Activated naive CD8-positive, alpha-beta T cell treated with anti-CD3 and anti-CD28 coated beads, Interleukin-2, amount 10 ng/mL, durations not matched to agents 7 days and 5 days (primary cell): ENCODE data around the gene C17orf100. TPM values are rescaled to one million over a fixed set of nuclear protein-coding genes. Genes with fewer than 3 reads are reported as not detected.
A peak's percentile ranks its signal among the peaks of the same experiment; 100 is the strongest.
"Not testable (repeated sequence)": the region's sequence is repeated elsewhere in the genome, so short reads cannot be mapped to it uniquely, and the experiment has no call there.

Experiments used
- ATAC-seq: fragments of 150-1000 bp; cut with Tn5 transposase; one replicate; pipeline ENCODE4 v1.10.0; 2021; ENCODE audit warnings: low read depth, moderate library complexity
- POLR2A ChIA-PET: fragments of 350-600 bp; sonication (Branson Sonifier 250); formaldehyde crosslinking; loops from one replicate; lab custom pipeline; 2021; ENCODE audit warnings: antibody characterized with exemption; lab: Charles Lee
- DNase-seq: peaks from one replicate; pipeline ENCODE4 v3.0.0; 2021
- H3K27ac Mint-ChIP-seq: one replicate; pipeline ENCODE4 v1.8.0; 2022; ENCODE audit warnings: mild to moderate bottlenecking, mixed read lengths
- H3K27me3 Mint-ChIP-seq: one replicate; pipeline ENCODE4 v1.8.0; 2022; ENCODE audit warnings: mild to moderate bottlenecking, moderate library complexity, mixed read lengths
- H3K36me3 Mint-ChIP-seq: one replicate; pipeline ENCODE4 v1.8.0; 2021; ENCODE audit warnings: mild to moderate bottlenecking, mixed read lengths
- H3K4me1 Mint-ChIP-seq: one replicate; pipeline ENCODE4 v1.8.0; 2021; ENCODE audit warnings: mixed read lengths
- H3K4me3 Mint-ChIP-seq: one replicate; pipeline ENCODE4 v1.8.0; 2022; ENCODE audit warnings: mild to moderate bottlenecking, moderate library complexity, mixed read lengths
- H3K9me3 Mint-ChIP-seq: one replicate; pipeline ENCODE4 v1.8.0; 2021; ENCODE audit warnings: mixed read lengths
- total RNA-seq, 2 experiments: library from RNA; stranded (reverse); gene quantifications; one replicate each; pipeline ENCODE4 v1.2.3, GENCODE V29; 2021

C17orf100 gene
- total RNA-seq, 2 experiments from 2014 or later, result 2.0 to 2.5 TPM

DNA sequence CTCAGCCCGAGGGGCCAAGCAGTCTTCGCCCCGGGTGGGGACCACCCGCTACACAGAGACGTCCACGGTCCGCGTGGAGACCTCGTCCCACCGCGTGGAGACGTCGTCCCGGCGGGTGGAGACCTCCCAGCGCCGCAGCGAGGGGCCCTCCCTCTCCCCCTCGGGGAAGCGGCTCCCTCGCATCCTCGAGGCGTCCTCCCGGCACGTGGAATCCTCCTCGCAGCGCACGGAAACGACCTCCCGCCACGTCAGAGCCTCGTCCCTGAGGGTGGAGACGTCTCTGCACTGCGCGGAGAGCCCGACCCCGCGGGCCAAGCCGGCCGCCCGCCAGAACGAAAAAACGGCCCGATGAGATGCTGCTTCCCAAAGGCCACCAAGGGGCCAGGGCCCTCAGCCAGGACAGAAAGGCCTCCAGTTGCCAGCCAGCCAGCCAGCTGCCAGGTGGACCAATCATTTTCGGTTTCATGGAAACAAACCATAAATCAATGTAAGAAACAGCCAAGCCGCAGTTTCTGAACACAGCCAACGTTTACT lies 424 bp downstream of the C17orf100 start:
- no peak for DNase-seq
- H3K9me3 Mint-ChIP-seq, result no peaks in the 10 kb centered on the region
- no peak overlapping the region for H3K27ac Mint-ChIP-seq

DNA sequence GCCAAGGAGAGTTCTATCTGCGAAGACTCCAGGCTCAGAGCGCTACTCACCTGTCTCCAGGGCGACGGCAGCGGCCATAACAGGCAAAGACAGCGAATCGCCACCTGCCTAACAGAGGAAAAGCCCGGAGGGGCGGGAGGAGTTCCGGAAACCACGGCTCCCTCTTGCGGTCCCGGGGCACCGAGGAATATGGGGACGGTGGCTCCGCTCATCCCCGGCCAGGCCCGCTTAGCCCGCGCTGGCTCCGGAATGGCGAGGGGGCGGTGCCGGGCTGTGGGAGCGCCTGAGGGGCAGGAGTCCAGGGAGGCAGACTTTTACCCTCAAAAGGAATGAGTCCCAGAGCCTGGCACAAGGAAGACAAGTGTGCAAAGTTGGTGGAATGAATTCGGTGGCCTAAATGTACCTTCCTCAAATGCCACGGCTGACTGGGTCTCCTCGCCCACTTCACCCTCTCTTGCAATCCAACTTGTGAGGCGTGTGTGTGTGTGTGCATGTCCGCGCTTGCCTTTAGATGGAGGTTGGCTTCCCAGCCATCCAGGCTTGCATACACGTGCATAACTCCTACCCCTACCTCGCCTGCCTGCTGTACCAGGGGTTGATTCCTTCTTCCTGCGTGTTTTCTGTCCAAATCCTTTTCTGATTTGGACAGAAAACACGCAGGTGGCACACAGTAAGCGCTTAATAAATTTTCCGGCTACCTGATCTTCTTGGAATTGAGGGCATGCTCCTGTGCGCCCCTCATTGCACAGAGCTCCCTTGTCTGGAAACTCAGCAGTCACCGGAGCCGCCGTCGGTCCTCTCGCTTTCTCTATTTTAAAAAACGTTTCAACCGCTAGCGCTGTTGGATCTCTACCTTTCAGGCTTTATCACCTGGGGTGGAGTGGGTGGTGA lies 3.5 kb downstream of the C17orf100 start:
- H3K36me3 Mint-ChIP-seq, result peaks cover 16% of the 10 kb centered on the region
- ATAC-seq, result no peak
- POLR2A ChIA-PET, result no interaction called here
- no peak for DNase-seq
- H3K9me3 Mint-ChIP-seq, result no peaks in the 10 kb centered on the region
- peaks cover 12% of the 10 kb centered on the region for H3K27me3 Mint-ChIP-seq
- no peak overlapping the region for H3K27ac Mint-ChIP-seq
- peaks cover 29% of the 10 kb centered on the region for H3K4me1 Mint-ChIP-seq
- H3K4me3 Mint-ChIP-seq, result peak overlapping the region; percentile 64

More for the DNA sequence above, 424 bp downstream of the C17orf100 start:
- H3K4me3 Mint-ChIP-seq, result peak overlapping the region; percentile 58
- peaks cover 11% of the 10 kb centered on the region for H3K36me3 Mint-ChIP-seq
- H3K27me3 Mint-ChIP-seq, result peaks cover 6% of the 10 kb centered on the region
- ATAC-seq, result peak; percentile 9
- POLR2A ChIA-PET, result interaction anchor here (1.1 to 2.9 kb wide), 4 partner anchors 11 to 208 kb away, joined by 3 to 42 read pairs (median 9); partner anchors contain the start of genes KIAA0753, PIMREG, TXNDC17 and XAF1
- peaks cover 37% of the 10 kb centered on the region for H3K4me1 Mint-ChIP-seq

- Mint-ChIP-seq H3K27me3 (peaks cover 14% of the 10 kb centered on the region), H3K4me1 (peaks cover 34% of the 10 kb centered on the region), H3K36me3 (peaks cover 17% of the 10 kb centered on the region), H3K4me3 (peak overlapping the region; percentile 74)
- H3K27ac Mint-ChIP-seq, DNase-seq, H3K9me3 Mint-ChIP-seq, ATAC-seq, POLR2A ChIA-PET: not testable (repeated sequence)
Measured at GRCh38 chr17:6655732-6656361, 4.3 kb downstream of the C17orf100 start.

GRCh38 chr17:6656797-6657632 lies 5.5 kb downstream of the C17orf100 start:
- POLR2A ChIA-PET, result interaction anchor here (1.0 to 1.4 kb wide), 5 partner anchors 15 to 114 kb away, joined by 3 to 7 read pairs (median 4); partner anchors contain the start of genes KIAA0753 and XAF1
- Mint-ChIP-seq H3K4me1 (peaks cover 42% of the 10 kb centered on the region), H3K27me3 (peaks cover 15% of the 10 kb centered on the region), H3K27ac (peak overlapping the region; percentile 87), H3K36me3 (peaks cover 20% of the 10 kb centered on the region), H3K4me3 (peak overlapping the region; percentile 94)
- ATAC-seq, result peak; percentile 80
- DNase-seq, result peak; percentile 65
- H3K9me3 Mint-ChIP-seq, result not testable (repeated sequence)

DNA sequence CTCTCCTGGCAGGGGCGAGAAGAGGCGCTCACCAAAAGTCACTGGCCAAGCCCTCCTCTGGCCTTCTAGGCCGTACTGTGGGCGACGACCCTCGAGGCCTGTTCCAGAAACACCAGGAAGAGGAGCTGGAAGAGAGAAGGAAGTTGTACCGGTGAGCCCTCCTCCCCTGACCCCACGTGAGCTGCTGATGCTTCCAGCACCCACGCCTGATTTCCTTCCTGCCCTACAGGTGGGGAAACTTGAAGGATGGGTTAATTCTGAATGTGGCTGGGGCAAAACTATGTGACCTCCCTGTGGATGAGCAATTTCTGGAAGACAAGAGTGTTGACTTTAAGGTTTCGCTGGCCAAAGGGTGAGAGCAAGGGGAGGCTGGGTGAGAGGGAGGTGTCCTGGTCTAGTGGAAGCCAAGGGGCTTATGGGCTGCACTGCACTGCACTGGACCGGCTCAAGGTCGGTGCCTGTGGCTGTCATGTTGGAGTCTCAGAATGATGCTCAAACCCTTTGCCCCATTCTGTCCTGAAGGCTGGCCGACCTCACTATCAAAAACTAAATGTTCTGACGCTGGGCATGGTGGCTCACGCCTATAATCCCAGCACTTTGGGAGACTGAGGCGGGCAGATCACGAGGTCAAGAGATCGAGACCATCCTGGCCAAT lies 6.2 kb downstream of the C17orf100 start:
- DNase-seq, result no peak
- Mint-ChIP-seq H3K36me3 (peaks cover 20% of the 10 kb centered on the region), H3K9me3 (no peaks in the 10 kb centered on the region), H3K27ac (peak overlapping the region; percentile 87), H3K4me1 (peaks cover 47% of the 10 kb centered on the region), H3K4me3 (peak overlapping the region; percentile 94), H3K27me3 (peaks cover 20% of the 10 kb centered on the region)
- POLR2A ChIA-PET, result interaction anchor here (1.0 to 1.4 kb wide), 5 partner anchors 16 to 114 kb away, joined by 3 to 7 read pairs (median 4); partner anchors contain the start of genes KIAA0753 and XAF1
- no peak for ATAC-seq

DNA sequence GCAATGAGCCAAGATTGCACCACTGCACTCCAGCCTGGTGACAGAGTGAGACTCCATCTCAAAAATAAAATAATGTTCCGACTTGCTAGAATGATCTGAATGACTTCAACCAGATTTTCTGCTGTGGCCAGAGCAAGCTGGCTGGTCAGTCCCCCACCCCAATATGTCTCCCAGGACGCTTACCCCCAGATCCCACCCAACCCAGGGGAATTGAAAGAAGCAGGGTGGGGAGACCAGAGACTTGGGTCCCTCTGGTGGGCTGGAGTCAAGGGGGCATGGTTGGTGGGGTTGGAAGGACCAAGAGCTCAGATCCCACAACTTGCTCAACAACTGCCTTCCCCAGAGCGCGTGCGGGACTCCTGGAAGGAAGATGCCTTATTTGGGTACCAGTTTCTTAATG lies 6.8 kb downstream of the C17orf100 start:
- ATAC-seq, H3K27ac Mint-ChIP-seq, POLR2A ChIA-PET, DNase-seq, H3K9me3 Mint-ChIP-seq: not testable (repeated sequence)
- H3K27me3 Mint-ChIP-seq, result peaks cover 20% of the 10 kb centered on the region
- peak overlapping the region; percentile 94 for H3K4me3 Mint-ChIP-seq
- peaks cover 44% of the 10 kb centered on the region for H3K4me1 Mint-ChIP-seq
- peaks cover 20% of the 10 kb centered on the region for H3K36me3 Mint-ChIP-seq

DNA sequence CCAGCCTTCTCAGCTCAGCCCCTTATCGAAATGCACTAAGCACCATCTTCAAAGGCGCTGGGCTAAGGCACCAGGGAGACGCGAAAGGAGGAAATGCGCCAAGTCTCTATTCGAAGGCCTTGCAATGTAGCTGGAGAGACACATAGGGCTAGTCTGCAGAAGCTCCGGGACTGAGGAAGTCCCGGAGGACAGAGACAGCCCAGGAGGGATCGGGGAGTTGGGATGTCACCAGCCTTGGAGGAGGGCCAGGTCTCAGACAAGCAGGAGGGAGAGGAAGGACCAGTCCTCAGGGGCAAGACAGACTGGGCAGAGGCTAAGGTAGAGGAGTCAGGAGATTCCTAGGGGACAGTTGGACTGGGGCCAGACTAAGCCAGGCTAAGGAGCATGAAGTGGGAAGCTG lies 8.5 kb downstream of the C17orf100 start:
- DNase-seq (no peak), ATAC-seq (no peak)
- Mint-ChIP-seq H3K36me3 (peaks cover 16% of the 10 kb centered on the region), H3K27me3 (peaks cover 20% of the 10 kb centered on the region), H3K27ac (no peak overlapping the region), H3K4me1 (peaks cover 38% of the 10 kb centered on the region), H3K4me3 (no peak overlapping the region), H3K9me3 (no peaks in the 10 kb centered on the region)
- POLR2A ChIA-PET, result no interaction called here

DNA sequence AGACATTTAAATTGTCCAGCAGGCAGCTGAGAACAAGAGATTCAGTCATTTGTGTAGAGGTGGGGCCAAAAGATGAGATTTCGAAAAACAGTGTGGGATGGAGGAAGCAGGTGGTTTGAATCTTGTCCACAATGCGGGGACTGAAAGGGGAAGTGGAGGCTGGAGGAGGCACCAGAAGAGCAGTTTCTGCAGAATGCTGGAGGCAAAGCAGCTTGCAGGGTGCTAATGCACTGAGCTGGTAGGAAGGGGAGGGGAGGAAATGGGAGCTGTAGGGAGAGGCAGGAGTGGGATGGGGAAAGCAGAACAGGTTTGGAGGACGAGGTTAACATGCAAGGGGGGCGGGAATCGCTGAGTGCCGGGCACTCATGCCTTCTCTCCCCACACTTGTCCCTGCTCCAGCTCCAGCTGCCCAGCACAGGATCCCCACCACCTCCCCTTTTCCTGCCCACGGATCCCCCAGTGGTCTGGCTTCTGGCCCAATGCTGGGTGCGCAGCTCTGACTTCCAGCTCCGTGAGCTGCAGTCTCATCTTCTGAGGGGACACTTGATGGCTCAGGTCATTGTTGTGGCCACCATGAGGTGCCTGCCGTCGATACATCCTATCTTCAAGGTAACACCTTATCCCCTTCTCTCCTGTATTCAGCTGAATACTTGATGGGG lies 9.4 kb downstream of the C17orf100 start:
- Mint-ChIP-seq H3K9me3 (no peaks in the 10 kb centered on the region), H3K4me3 (peak overlapping the region; percentile 79), H3K27me3 (peaks cover 14% of the 10 kb centered on the region), H3K27ac (peak overlapping the region; percentile 53), H3K36me3 (peaks cover 15% of the 10 kb centered on the region), H3K4me1 (peaks cover 34% of the 10 kb centered on the region)
- peak; percentile 31 for ATAC-seq
- DNase-seq, result no peak
- POLR2A ChIA-PET, result interaction anchor here (1.3 kb wide), 1 partner anchor 17 kb away, joined by 3 read pairs; no protein-coding TSS in a partner anchor

GRCh38 chr17:6661464-6661848 lies 9.9 kb downstream of the C17orf100 start:
- DNase-seq (no peak), ATAC-seq (no peak)
- H3K4me3 Mint-ChIP-seq, result peak overlapping the region; percentile 79
- POLR2A ChIA-PET, result interaction anchor here (1.3 kb wide), 1 partner anchor 17 kb away, joined by 3 read pairs; no protein-coding TSS in a partner anchor
- H3K27me3 Mint-ChIP-seq, result peaks cover 14% of the 10 kb centered on the region
- H3K4me1 Mint-ChIP-seq, result peaks cover 36% of the 10 kb centered on the region
- H3K9me3 Mint-ChIP-seq, result no peaks in the 10 kb centered on the region
- H3K36me3 Mint-ChIP-seq, result peaks cover 15% of the 10 kb centered on the region
- H3K27ac Mint-ChIP-seq, result no peak overlapping the region

- ATAC-seq, H3K27ac Mint-ChIP-seq, POLR2A ChIA-PET, H3K9me3 Mint-ChIP-seq, DNase-seq, H3K4me3 Mint-ChIP-seq: not testable (repeated sequence)
- peaks cover 14% of the 10 kb centered on the region for H3K27me3 Mint-ChIP-seq
- H3K36me3 Mint-ChIP-seq, result peaks cover 13% of the 10 kb centered on the region
- peaks cover 29% of the 10 kb centered on the region for H3K4me1 Mint-ChIP-seq
Measured at GRCh38 chr17:6663200-6663599, 11.6 kb downstream of the C17orf100 start.

DNA sequence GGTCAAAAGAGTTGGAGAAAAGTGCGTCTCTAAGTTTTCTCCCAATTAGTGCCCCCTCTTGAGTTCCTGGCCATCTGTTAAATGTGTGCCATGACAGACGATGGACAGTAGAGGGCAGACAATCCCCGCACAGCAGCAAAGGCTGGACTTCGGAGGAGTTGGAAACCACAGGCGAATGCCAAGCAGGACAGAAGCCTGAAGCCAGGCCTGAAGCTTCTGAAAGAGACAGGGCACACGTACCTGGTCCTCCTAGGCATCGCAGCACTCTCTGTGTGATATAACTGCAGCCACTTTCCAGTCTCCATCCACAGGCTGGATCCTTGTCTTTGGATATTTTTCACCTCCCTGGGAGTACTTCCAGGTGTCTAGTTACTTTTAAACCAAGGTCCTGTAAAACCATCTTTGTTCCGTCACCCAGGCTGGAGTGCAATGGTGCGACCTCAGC lies 14.5 kb downstream of the C17orf100 start:
- H3K4me3 Mint-ChIP-seq, result no peak overlapping the region
- H3K36me3 Mint-ChIP-seq, result peaks cover 4% of the 10 kb centered on the region
- peaks cover 17% of the 10 kb centered on the region for H3K4me1 Mint-ChIP-seq
- no peaks in the 10 kb centered on the region for H3K9me3 Mint-ChIP-seq
- peak; percentile 70 for ATAC-seq
- H3K27me3 Mint-ChIP-seq, result peaks cover 8% of the 10 kb centered on the region
- H3K27ac Mint-ChIP-seq, result no peak overlapping the region
- POLR2A ChIA-PET, result no interaction called here
- DNase-seq, result no peak
